Gastroesophageal sphincter (tissue), 3 donors: ENCODE measurements around the gene RAD51B.

Source experiments
- POLR2AphosphoS5 ChIP-seq: sonication (generic); formaldehyde crosslinking; IDR thresholded peaks from one replicate; pipeline ENCODE4 v1.6.1; 2017; ENCODE audit warnings: antibody characterized with exemption
- TF ChIP-seq, protein P1 (sequence below), 4 experiments: fragments of 200-600 bp in 2 of 4; fragments of 450-650 bp in 2 of 4; sonication (generic) in 1 of 4; IDR thresholded peaks; one replicate each; pipeline ENCODE4 v1.5.1; 2017 to 2019; ENCODE audit warnings: antibody characterized with exemption in 4 of 4, mild to moderate bottlenecking in 2 of 4, moderate library complexity in 2 of 4

DNA sequence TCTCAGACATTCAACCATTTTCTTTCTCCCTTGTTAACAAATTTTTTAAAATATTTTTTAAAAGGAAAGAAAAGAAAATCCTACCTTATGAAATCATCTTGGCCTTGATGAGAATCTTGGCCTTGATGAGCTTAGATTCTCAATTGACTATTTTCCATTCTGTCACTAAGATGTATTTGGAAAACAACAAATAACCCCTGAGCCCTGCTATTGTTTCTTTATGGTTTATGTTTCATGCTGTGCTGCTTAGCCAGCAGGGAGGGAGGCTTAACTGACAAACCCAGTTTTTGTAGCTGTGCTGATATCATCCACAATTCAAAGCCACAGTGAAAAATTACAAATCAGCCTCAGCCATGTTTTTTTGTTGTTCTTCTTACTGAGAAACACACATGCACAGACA, 404.1 kb downstream of the RAD51B start:
- TF ChIP-seq, protein P1, sequence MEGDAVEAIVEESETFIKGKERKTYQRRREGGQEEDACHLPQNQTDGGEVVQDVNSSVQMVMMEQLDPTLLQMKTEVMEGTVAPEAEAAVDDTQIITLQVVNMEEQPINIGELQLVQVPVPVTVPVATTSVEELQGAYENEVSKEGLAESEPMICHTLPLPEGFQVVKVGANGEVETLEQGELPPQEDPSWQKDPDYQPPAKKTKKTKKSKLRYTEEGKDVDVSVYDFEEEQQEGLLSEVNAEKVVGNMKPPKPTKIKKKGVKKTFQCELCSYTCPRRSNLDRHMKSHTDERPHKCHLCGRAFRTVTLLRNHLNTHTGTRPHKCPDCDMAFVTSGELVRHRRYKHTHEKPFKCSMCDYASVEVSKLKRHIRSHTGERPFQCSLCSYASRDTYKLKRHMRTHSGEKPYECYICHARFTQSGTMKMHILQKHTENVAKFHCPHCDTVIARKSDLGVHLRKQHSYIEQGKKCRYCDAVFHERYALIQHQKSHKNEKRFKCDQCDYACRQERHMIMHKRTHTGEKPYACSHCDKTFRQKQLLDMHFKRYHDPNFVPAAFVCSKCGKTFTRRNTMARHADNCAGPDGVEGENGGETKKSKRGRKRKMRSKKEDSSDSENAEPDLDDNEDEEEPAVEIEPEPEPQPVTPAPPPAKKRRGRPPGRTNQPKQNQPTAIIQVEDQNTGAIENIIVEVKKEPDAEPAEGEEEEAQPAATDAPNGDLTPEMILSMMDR (IDR thresholded peaks at IDR 0.05), result no peak
- no peak for TF ChIP-seq POLR2AphosphoS5
